NT2/D1 (cell line): Measurements from ENCODE around the gene POLR2J.

Experiments
- SUZ12 ChIP-seq: IDR thresholded peaks from 2 replicates; pipeline ENCODE4 v1.6.1; 2011; ENCODE audit not compliant: insufficient read length, insufficient read depth; ENCODE audit errors: extremely low read depth
- YY1 ChIP-seq: IDR thresholded peaks from 2 replicates; pipeline ENCODE4 v1.6.1; 2011; ENCODE audit not compliant: insufficient read length, insufficient read depth
- ZNF274 ChIP-seq: IDR thresholded peaks from 2 replicates; pipeline ENCODE4 v1.6.1; 2011; ENCODE audit warnings: mild to moderate bottlenecking, low read depth, low read length

- TF ChIP-seq SUZ12 (no peak), ZNF274 (no peak), YY1 (no peak)
These were observed 18.3 kb downstream of the POLR2J start for GRCh38 chr7:102460467-102460866.
